T1000 (cell line): ENCODE results near the gene DENND1A.
"Not testable (repeated sequence)": the region's sequence is repeated elsewhere in the genome, so short reads cannot be mapped to it uniquely, and the experiment has no call there.

Experiments used
- DNase-seq: peaks from one replicate; lab custom pipeline; 2025; ENCODE audit warnings: mixed read lengths; lab: John Stamatoyannopoulos, UW

The DENND1A gene

DNA sequence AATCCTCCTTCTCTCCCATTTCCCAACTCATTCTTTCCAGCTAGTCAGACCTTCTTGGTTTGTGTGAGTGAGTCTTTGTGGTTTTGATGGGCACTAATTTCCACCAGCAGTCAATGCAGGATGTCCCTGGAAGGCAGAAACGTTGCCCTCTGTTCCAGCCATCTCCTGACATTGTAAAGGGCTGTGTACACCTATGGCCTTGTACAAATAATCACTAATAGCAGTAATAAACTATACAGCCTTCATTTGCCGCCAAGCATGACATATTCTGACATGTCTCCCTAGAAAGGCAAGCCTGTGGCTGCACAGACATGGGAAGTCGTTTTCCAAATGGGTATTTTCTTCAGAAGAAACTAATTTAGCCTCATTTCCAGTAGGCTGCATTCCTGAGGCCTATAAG is 18.4 kb upstream of the DENND1A start:
- no peak for DNase-seq

DNA sequence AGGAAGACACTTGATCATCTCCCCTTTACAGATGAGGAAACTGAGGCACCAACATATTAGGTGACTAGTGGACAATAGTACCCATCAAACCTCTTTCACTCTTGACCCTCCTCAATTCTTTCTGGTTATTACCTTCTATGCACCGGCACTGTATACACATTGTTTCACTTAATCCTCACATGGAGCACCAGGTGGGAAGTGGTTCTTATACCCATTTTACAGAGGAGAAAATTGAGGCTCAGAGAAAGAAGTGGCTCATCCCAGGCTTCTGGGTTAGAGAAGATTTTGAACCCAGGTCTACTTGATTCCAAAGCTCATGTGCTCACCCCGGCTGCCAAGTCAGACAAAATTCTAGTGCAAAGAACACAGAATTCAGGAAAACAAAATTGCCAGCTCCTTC is 17.4 kb upstream of the DENND1A start:
- DNase-seq = no peak

GRCh38 chr9:123946101-123946821 is 16.3 kb upstream of the DENND1A start:
- no peak for DNase-seq

DNA sequence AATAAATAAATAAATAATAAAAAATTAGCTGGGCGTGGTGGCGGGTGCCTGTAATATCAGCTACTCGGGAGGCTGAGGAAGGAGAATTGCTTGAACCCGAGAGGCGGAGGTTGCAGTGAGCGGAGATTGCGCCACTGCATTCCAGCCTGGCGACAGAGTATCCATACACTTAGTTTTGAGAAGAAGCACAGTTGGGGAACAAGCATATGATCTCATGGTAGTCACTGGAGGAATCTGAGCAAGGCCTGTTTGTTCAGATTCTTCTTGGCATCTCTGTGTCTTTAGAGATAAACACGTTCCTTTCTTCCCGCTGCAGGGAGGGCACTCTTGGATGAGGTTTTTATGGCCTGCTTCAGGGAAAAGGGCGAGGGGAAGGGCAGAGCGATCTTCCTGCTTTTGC is 15.6 kb upstream of the DENND1A start:
- DNase-seq = no peak

DNA sequence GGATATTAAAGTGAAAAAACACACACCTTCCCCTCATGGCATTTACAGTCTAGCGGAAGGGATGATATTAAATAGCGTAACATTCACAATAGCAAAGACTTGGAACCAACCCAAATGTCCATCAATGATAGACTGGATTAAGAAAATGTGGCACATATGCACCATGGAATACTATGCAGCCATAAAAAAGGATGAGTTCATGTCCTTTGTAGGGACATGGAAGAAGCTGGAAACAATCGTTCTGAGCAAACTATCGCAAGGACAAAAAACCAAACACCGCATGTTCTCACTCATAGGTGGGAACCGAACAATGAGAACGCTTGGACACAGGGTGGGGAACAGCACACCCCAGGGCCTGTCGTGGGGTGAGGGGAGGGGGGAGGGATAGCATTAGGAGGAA is 14.5 kb upstream of the DENND1A start:
- not testable (repeated sequence) for DNase-seq

- DNase-seq = no peak
Measured at GRCh38 chr9:123943671-123944070, 13.7 kb upstream of the DENND1A start.

DNA sequence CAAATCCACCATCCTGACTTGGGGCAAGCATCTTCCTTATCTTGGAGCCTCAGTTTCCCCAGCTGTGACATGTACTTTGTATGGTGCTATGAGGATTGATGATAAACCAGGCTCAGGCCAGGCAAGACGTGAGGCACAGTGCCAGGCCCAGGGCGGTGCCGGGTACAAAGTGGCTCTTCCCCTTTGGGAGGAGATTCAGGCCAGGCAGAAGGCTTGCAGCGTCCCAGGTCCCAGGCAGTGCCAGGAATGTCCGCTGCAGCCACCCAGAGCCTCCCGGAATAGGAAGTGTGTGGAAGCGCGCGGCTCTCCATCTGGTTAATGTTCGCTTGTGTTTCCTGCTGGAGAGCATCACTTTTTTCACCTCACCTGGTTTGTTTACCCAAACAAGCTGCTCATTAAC is 12.6 kb upstream of the DENND1A start:
- no peak for DNase-seq

DNA sequence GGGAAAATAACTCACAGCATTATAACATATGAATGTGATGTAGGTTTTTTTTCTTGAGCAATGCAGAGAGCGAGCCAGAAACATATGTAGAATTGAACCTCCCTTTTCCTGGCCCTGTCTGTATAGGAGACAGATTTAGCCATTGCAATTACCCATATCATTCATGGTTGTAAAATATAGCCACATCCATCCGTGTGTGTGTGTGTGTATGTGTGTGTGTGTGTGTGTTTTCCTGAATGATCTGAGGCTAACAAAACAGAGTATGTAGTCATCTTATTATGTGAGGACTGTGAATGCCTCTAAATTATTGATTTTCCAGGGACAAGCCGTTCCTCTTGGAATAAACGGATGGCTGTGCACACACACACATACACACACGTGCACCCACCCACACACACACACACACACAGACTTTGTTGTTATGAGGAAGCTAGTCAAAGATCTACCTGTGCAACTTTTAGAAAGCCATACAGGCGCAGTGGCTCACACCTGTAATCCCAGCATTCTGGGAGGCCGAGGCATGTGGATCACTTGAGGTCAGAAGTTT is 11.7 kb upstream of the DENND1A start:
- DNase-seq = no peak

DNA sequence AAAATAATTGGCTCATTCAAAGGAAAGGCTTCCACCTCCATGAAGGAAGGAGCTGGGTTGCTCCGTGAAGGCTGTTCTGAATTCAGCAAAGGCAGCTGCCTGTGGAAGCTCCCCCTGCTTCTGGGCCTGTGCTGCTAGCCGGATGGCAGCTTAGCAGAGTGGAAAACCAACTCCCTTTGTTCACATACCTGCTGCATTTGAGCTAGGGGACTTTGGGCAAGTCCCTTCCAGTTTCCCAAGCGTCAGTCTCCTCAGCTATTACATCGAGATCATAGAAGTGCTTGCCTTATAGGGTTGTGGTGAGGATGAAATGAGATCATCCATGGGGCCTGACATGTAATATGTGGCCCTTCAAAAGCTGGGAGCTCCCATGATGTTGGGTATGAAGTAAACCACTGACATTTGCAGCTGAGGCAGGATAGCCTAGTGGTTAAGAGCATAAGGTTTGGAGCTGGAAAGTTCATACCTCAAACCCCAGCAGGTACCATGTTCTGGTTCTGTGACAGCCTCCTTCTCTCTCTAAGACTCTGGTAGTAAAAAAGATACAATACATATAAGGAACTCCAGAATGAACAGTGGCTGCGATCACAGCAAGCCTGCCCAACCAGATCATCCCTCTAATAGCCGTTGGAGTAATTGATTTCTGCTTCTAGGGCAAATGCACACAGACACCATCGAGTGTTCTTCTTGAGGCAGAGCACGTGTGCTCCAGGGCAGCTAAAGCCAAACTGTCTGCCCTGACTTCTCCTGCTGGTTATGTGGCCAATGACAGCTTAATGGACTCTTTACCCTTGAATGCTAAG is 11.0 kb upstream of the DENND1A start:
- no peak for DNase-seq

GRCh38 chr9:123938401-123938800 is 8.5 kb upstream of the DENND1A start:
- no peak for DNase-seq

GRCh38 chr9:123936575-123936974 is 6.6 kb upstream of the DENND1A start:
- not testable (repeated sequence) for DNase-seq

GRCh38 chr9:123933440-123934212 is 3.7 kb upstream of the DENND1A start:
- DNase-seq = no peak

GRCh38 chr9:123929177-123929869 is 603 bp downstream of the DENND1A start:
- no peak for DNase-seq

DNA sequence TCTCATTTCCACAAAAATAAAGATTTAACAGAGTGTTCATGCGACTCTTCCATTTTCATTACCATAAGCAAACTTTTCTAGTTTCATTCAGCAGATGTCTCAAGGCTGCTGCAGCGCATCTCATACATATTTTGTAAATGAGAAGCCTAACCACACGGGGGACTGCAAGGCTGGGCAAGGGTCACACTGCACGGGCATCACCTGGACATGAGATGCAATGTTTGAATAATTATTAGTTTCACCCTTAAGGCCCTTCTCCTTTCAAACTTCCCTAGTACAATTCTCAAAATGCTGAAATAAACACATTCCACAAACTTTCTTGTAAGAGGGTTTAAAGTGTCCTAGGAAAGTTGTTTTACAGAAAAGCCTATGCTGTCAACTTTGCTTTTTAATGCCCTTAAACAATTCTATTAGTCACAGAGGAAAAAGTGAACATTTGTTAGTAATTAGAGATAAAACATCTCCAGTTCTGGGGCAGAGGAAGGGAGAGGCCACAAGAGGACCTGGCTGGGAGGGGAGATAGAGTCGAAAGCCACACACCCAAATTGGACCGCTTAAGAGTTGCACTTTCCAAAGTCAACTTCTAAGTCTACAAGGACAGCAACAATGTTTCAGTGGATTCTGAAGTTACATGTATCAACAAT is 1.3 kb downstream of the DENND1A start:
- no peak for DNase-seq

GRCh38 chr9:123927625-123928532 is 2.0 kb downstream of the DENND1A start:
- no peak for DNase-seq

- DNase-seq = no peak
Measured at GRCh38 chr9:123926941-123927340, 3.0 kb downstream of the DENND1A start.

DNA sequence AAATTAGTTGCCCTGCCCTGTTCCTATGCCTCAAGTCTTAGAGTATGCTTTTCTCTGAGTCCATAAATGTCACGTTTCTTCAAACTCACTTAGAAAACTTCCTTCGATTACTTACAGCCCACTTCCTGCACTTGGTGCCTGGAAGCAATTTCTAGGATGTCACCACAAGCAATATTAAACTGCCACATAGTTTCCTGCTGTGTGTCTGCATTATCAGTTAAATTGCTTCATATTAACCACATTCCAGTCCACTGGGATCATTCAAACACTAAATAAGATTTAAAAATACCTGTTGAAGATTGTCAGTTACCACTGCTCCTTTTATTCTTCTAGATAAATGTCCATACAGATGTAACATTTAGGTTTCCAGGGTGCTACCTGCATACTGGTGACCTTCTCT is 4.1 kb downstream of the DENND1A start:
- no peak for DNase-seq

GRCh38 chr9:123925161-123925560 is 4.8 kb downstream of the DENND1A start:
- no peak for DNase-seq

GRCh38 chr9:123924727-123925126 is 5.2 kb downstream of the DENND1A start:
- DNase-seq = peak; percentile 22

GRCh38 chr9:123923884-123924283 is 6.0 kb downstream of the DENND1A start:
- DNase-seq = no peak
